D721Med (cell line): Measurements from ENCODE around the gene ADIPOR2.

Experiments used
- DNase-seq: peaks from one replicate; pipeline ENCODE4 v3.0.0; 2011; ENCODE audit warnings: low spot score; ENCODE audit not compliant: insufficient read length
- FAIRE-seq: peaks from 2 replicates; lab custom pipeline; 2011; peaks lifted over from hg19 to GRCh38; lab: Jason Lieb, UNC
- CTCF ChIP-seq: IDR thresholded peaks from 2 replicates; pipeline ENCODE4 v1.5.1; 2012; ENCODE audit warnings: mild to moderate bottlenecking, control low read depth; ENCODE audit not compliant: insufficient read depth; ENCODE audit errors: missing control alignments

The ADIPOR2 gene

GRCh38 chr12:1803736-1804135 lies 112.9 kb downstream of the ADIPOR2 start:
- TF ChIP-seq CTCF: no peak
- DNase-seq (no peak), FAIRE-seq (no peak)

- peak; percentile 90 for DNase-seq
- FAIRE-seq: peak; percentile 51
- no peak for TF ChIP-seq CTCF
Observed at GRCh38 chr12:1804545-1805332, 113.9 kb downstream of the ADIPOR2 start.

- DNase-seq (no peak), FAIRE-seq (no peak)
- TF ChIP-seq CTCF: no peak
Observed at GRCh38 chr12:1805441-1806081, 114.7 kb downstream of the ADIPOR2 start.

- no peak for DNase-seq
Observed at GRCh38 chr12:1806301-1807086, 115.6 kb downstream of the ADIPOR2 start.

GRCh38 chr12:1807087-1807860 lies 116.4 kb downstream of the ADIPOR2 start:
- TF ChIP-seq CTCF: no peak
- no peak for FAIRE-seq

More at GRCh38 chr12:1806301-1807086, 115.6 kb downstream of the ADIPOR2 start:
- TF ChIP-seq CTCF: no peak
- FAIRE-seq: no peak

GRCh38 chr12:1808036-1808797 lies 117.3 kb downstream of the ADIPOR2 start:
- no peak for TF ChIP-seq CTCF
- no peak for DNase-seq
- no peak for FAIRE-seq

More at GRCh38 chr12:1807087-1807860, 116.4 kb downstream of the ADIPOR2 start:
- no peak for DNase-seq
